Stomach (tissue), 4 donors: ENCODE measurements around the gene ABHD15.

Experiments
- CTCF ChIP-seq, 7 experiments: fragments of 450-650 bp in 4 of 7; fragments of 200-600 bp in 3 of 7; sonication (generic) in 3 of 7; IDR thresholded peaks; one replicate each; pipeline ENCODE4 v1.5.1; 2016 to 2019; ENCODE audit warnings: antibody characterized with exemption in 7 of 7, control low read depth in 2 of 7, mild to moderate bottlenecking in 1 of 7
- POLR2A ChIP-seq, 4 donors: fragments of 450-650 bp; IDR thresholded peaks; one replicate each; pipeline ENCODE4 v1.6.1; 2016; ENCODE audit warnings: antibody characterized with exemption in 4 of 4, control low read depth in 2 of 4, mild to moderate bottlenecking in 1 of 4, moderate library complexity in 1 of 4

GRCh38 chr17:29573558-29573869 is 6.7 kb upstream of the ABHD15 start:
- TF ChIP-seq POLR2A (IDR thresholded peaks at IDR 0.05): no peak
- no peak for TF ChIP-seq CTCF (IDR thresholded peaks at IDR 0.05)
